ENCODE results near the gene MON1A.
A peak's percentile ranks its signal among the peaks of the same experiment; 100 is the strongest.
"Not testable (repeated sequence)": the region's sequence is repeated elsewhere in the genome, so short reads cannot be mapped to it uniquely, and the experiment has no call there.

The MON1A gene

DNA sequence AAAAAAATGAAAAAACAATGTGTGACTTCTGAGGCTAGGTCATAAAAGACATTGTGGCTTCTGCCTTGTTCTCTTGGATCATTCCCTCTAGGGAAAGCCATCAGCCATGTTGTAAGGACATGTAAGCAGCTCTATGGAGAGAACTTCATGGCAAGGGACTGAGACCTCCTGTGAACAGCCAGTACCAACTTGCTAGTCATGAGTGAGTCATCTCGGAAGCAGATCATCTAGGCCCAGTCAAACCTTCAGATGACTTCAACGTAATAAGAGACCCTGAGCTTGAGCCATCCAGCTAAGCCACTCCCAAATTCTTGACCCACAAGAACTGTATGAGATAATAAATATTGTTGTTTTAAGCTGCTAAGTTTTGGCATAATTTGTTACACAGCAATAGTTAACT lies 4.9 kb downstream of the MON1A start:
- no peak for DNase-seq

DNA sequence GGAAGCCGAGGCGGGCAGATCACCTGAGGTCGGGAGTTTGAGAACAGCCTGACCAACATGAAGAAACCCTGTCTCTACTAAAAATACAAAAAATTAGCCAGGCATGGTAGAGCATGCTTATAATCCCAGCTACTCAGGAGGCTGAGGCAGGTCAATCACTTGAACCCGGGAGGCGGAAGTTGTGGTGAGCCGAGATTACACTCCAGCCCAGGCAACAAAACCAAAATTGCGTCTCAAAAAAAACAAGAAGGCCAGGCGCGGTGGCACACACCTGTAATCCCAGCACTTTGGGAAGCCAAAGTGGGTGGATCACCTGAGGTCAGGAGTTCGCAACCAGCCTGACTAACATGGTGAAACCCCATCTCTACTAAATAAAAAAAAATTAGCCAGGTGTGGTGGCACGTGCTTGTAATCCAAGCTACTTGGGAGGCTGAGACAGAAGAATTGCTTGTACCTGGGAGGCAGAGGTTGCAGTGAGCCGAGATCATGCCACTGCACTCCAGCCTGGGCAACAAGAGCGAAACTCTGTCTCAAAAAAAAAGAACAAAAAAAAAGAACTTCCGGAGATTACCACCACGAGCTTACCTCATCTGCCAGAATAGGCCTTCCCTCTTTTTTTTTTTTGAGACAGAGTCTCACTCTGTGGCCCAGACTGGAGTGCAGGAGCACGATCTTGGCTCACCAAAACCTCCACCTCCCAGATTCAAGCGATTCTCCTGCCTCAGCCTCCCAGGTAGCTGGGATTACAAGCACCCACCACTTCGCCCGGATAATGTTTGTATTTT lies 11.6 kb downstream of the MON1A start:
- DNase-seq: not testable (repeated sequence)

DNA sequence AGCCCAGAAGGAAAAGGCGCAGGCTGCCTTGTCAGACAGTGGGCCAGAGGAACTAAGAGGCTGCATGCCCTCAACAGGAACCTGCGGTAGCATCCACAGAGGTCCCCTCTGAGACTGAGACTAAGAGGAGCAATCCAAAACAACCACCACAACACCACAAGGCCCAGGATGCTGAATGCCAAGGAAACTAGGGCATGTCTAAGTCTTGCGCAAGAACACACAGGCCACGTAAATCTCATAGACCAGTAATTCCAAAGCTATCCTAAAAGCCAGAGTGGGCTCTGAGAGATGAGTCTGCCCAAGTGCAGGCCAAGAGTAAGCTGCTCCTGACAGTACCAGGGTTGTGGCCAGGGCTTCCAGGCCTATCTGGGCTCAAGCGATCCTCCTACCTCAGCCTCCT lies 12.9 kb downstream of the MON1A start:
- no peak for DNase-seq

DNA sequence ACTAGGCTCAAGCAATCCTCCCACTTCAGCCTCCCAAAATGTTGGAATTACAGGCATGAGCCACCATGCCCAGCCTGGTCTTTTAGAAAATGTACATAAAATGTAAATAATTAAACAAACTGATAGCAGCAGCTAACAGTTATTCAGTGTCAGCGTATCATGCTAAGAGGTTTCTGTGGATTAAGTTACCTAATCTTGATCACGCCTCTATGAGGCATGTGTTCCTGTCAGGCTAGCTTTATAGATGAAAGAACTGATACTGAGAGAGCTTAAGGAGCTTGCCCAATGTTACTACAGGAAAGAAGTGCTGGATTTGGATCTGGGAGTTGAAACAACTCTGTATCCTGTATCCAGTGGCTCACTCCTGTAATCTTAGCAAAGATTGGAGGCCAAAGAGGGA lies 14.7 kb downstream of the MON1A start:
- no peak for DNase-seq

DNA sequence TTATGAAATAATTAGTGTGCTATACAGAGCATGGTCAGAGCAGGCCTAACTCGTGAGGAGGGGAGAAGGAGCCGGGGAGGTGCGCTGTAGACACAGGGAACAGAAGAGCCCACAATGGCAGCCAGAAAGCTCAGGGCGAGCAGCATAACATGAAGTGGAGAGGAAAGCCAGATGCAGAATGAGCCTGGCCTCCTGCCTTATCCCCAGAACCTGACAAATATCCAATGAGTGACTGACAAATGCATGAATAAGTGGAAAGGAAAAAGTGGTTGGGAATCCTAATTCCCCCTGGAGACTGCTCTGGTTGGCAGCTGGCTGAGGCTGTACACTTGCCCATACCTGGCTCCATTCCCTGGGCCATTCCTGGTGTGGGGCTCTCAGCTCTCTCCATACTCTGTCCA lies 16.7 kb downstream of the MON1A start:
- peak in 16 of 56 donors; percentile 6 to 51 (median 30) for DNase-seq

DNA sequence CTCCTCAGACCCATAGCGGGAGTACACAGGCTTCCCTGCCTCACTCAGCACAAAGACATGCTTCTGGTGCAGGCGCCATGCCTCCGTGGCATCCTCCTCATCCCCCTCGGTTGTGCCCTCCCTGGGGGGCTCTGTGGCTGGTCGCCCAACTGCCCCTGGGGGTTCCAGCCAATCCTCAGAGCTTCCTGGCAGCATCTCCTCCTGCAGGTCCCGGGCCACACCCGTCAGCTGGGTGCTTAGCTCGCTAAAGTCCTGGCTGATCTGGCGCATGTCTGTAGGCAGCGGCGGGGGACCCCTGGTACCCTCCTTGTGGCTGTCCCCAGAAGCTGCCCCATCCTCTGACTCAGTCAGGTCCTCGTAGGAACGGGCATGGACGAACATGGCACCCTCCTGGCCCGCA lies 18.0 kb downstream of the MON1A start:
- no peak for DNase-seq

DNA sequence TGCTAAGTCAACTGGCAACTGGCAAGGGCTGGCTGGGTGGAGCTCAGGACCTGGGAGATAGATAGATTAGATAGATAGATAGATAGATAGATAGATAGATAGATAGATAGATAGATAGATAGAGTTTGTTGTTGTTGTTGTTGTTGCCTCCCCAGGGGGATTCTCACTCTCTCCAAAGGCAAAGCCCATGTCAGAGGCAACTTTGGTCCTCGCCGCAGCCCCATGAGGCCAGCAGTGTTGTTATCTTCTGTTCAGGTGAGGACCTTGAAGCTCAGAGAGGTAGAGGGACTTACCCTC lies 18.5 kb downstream of the MON1A start:
- no peak for DNase-seq

DNA sequence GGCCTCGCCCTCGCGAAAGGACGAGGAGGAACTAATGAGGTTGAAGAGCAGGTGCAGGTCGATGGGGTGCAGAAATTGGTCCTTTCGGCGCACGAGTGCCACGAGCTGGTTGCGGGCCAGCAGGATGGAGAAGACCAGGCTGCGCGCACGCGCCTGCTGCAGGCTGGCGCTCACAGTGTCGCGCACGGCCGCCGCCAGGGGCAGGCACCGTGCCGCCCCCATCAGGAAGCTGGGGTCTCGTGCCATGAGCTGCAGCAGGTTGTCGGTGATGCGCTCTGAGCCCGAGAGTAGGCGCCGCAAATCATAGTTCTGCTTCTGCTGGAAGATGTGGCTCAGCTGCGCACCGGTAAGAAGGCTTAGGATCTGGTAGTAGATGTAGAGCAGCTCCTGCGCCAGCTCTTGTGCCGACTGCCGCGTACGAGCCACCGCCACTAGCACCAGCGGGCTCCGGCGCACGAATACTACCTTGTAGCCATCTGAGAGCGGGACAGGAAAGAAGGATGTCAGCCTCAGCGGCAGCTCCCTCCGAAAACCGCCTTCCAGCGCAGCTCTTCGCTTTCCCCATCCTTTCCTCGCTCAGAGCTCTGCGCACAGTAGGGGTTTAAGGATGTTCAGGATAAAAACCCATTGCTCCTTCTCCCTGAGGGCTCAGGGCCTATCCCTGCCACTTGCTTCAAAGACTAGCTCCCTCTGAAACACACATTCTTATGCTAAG lies 19.0 kb downstream of the MON1A start:
- peak in 6 of 56 donors; percentile 14 to 37 (median 15) for DNase-seq

DNA sequence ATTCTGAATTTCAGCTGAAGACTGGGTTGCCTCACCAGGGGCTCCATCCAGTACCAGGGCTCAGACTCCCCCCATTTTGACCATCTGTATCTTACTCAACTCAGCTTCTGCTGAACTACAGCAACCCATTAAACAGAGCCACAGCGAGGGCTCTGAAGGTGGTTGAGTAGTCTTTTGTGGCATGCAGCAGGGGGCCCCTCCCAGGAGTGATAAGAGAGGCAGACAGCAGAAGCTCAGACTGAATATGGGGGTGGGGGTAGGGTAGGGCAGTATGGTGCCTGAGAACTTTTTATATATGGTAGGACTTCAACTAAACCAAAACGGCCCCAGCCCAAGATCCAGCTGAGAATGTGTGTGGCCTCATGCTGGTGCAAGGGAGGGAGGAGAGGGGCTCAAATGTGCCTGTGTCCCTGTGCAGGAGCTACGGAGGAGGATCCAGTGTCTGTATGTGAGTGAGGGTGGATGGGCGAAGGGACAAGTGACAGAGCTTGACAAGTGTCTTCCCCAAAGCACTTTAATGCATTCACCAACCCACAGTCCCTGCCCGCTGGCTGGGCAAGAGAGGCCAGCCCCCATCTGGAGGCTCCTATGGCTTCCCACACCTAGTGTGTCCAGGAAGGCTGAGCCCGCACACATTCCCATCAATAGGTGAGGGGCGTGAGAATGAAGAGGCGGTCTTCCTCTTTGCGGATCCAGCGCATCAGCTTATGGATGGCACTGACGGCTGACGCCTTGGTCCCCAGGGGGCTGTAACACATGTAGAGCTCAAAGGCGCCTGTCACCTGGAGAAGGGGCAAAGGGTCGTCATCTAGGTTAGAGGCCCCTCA lies 21.0 kb downstream of the MON1A start:
- no peak for DNase-seq

DNA sequence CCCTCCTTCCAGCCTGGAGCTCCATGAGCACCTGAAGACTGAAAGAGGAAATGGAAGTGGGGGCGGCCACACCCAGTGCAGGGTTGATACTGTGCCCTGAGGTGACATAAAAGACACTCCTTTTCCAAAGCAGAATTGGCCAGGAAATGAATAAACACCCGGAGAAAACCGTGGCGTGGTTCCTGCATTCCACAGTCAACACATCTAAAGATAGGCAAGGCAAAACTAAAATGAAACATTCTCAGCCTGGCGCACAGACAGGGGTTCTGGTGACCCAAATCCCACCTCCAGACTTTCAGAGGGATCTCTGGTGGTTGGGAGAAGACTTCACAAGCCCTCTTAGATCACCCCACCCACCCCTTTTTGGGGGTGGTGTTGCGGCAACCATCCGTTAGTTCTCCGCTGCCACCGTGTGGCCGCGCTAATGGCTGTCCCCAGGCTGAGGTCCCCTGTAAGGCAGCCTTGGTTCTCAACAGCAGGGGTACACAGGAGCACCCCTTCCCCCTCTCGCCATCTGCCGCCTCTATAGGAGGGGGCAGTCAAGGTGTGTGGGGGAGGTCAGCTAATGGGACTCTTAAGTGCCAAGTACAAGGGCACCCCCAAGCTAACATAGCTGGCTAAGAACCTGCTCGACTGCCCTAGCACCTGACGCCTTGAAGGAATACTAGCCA lies 23.4 kb downstream of the MON1A start:
- DNase-seq: peak in 29 of 56 donors; percentile 5 to 58 (median 24)

DNA sequence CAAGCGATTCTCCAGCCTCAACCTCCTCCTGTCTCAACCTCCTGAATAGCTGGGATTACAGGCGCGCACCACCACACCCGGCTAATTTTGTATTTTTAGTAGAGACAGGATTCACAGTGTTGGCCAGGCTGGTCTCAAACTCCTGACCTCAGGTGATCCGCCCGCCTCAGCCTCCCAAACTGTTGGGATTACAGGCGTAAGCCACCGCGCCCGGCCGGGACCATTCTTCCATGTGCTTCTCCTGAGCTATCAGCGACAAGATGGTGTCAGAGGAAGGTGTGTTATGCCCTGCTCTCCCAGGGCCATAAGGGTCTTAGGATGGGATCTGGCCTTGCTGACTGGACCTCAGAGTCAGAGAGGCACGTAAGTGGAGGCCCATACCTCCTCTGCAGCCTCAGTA lies 25.2 kb downstream of the MON1A start:
- not testable (repeated sequence) for DNase-seq

DNA sequence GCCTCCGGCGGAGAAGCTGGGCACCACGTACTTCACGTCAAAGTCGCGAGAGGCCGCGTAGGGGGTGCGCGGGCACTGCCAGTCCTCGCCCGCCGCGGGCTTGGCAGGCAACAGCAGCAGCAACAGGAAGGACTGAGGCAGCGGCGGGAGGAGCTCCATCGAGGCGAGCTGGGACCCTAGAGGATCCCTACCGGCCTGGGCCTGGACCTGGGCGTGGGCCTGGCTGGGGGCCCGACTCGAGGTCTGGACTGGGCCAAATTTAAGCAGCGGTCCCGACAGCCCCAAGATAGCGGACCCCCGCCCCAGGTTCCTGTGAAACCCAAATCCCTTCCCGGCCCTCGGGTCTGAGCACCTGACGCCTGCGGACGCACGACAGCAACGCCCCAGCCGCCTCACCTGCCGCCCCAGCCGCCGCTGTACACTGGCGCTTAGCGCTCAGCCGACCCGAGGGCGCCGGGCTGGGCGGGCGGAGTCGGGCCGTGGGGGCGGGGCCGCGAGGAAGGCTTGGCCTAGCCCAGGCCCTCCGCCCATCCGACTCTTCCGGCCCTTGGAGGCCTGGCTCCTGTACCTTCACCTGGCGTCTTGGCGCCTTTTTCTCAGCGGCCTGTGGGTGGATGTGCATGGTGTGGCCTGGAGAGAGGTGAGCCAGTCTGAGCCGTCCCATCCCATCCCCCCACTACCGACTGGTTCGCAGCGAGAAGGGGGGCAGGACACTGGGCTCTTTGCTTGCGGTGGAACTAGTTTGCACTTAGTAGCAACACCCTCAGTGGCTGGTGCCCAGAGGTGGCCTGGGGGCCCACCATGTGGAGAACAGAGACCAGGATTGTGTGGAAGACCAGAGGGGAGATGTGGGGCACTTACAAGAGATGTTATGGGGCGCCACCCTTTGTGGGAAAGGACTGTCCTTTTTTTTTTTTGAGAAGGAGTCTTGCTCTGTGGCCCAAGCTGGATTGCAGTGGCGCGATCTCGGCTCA lies 25.9 kb downstream of the MON1A start, which contains the start of gene MST1R:
TSS of gene MST1R (minus strand) at position 423 of the 974 bp plus-strand sequence. CDS start at position 159, 264 bp downstream.
- peak in 1 of 56 donors; percentile 16 for DNase-seq

DNA sequence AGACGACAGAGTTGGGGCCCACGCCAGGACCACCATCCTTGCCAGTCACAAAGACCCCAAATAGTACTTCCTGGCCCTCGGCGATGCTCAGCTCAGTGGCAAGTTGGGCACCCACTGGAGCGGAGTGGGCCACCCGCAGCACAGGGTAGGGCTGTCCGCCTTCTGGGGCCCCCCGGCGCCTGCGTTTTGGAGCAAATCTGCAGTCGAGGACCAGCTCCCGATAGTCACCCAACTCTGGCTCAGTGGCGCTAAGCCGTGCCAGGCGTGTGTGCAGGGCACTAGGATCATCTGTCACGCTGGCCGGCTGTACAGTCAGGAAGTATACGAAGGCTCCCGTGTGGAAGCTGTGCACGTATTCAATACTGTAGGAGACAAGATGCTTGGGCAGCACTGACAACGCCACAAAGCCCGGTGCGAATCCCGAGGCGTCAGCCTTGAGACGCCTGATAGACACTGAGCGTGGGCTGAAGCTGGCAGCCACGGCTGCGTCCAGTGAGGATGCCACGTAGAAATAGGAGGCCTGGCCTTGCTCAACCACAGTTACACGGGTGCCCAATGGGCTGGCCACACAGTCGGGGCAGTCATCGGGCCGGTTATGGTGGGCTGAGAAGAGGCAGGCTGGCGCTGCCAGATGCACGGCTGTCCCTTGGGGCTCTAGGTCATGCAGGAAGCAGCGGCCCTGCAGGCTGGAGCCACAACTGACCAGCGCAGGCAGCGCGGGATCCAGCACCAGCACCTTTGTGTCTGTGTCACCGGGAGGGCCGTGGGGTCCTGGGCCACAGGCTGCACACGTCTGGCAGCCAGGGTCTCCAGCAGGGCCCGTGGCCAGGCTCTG lies 26.9 kb downstream of the MON1A start:
- no peak for DNase-seq

DNA sequence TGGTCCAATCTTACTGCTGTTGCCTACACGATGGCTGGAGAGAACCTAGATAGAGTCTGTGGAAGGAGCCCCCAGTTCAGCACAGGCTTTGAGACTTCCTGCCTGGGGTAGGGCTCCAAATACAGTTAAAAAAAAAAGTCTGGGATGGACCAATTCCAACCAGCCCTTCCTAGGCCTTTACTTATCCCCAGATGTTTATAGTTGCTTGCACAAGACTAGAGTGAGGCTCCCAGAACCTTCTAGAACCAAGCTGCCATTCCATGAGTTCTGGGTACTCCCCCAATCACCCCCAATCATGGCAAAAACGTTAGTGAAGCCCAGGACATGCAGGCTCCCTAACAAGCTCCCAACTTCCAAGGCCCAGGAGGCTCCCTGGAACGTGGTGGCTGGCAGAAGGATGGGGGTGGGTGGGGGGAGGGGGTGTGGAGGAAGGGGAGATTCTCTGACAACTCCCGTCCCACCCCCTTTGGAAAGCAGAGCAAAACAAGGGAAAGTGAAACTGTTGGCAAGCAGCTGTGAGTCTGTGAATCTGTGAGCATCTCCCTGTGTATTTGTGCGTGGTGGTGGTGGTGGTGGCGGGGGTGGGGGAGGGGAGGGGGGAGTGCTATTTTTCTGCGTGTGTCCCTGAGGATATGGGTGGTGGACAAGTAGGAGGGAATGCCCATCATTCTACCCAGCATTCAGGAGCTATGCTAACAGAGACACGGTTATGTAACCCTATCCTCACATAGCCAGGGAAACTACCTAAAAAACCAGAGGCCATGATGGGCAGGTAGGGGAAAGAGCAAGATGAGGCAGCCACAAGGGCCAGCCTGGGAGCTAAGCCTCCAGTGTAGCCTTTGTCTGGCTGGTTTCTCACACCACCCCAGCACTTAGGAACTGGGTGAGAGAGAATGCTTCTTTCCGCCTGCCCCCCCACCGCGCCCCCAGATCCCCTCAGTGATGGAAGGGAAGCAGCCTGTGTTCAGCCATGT lies 28.0 kb downstream of the MON1A start:
- DNase-seq: no peak

DNA sequence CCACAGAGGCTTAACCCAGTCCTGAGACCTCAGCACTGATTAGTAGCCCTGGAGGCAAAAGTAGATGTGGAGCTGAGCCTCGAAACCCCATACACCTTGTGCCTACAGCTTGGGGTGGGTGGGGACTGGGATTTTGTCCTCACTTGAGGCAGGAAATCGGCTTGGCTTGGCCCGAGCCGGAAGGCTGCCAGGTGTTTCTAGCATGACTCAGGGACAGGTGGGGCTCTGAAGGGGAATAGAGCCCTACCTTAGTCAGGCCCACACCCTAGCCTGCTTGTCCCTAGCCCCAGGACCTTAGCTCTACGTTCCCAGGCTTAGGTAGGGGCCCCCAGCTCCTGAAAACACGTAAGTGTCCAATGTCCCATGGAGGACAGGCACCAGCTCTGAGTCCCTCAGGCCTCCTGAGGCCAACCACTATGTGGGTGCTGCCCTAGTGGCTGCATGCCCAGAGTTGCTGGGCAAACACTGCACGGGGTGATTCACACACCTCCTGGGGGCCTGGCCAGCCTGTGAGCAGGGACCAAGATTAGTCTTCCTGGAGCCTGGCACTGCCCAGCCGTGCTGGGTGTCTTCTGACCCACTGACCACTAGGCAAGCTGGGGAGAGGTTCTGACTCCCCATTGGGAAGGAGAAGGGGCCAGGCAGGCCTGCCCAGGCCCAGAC lies 29.0 kb downstream of the MON1A start:
- DNase-seq: peak in 1 of 56 donors; percentile 35

DNA sequence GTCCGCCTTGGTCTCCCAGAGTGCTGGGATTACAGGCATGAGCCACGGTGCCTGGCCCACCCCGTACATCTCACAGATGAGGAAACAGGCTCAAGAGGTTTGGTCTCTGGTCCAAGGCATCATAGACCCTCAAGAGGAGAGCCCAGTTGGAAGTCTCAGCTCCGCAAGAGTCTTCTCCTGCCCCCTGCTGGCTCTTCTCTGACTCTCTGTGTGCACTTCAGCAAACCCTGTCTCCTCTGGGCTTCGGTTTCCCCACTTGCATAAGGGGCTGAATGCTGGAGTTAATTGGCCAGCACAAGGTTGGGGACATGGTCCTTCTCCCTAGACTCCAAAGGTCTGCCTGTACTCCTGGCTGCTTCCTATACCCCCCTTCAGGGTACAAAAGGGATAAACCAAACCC lies 29.8 kb downstream of the MON1A start:
- peak in 1 of 56 donors; percentile 14 for DNase-seq

DNA sequence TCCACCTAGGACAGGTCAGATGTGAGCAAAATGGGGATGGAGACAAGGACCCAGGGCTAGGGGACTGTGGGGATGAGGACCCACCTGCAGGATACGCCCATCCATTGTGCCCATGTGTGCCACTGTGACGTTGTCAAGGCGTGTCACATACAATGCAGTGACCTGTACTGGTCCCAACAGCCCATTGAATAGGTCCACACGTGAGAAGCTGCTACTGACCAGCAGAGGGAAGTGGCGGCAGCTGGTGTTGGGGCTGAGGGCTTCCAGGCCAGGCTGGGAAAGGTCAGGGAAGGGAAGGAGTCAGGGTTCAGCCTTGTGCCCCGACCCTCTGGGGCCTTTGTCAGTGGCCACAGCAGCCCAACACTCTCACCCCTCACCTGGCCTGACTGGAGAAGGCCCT lies 30.6 kb downstream of the MON1A start:
- DNase-seq: no peak
